PC-3 (cell line): ENCODE measurements around the gene GATA6. TPM values are rescaled to one million over a fixed set of nuclear protein-coding genes. Genes with fewer than 3 reads are reported as not detected.

Experiments
- ATAC-seq: fragments of 200-7000 bp; cut with Tn5 transposase; 2 replicates; pipeline ENCODE4 v1.9.1; 2020; ENCODE audit warnings: mild to moderate bottlenecking, moderate library complexity
- BruUV-seq: library from RNA; stranded (reverse); fragments of 400-500 nt; replicated peaks from 2 replicates; lab custom pipeline; 2021; lab: Mats Ljungman, UMichigan
- CTCF ChIA-PET: fragments of 300-600 bp; sonication (Branson Sonifier 250); formaldehyde crosslinking; loops from one replicate; lab custom pipeline; 2022; ENCODE audit warnings: antibody characterized with exemption; lab: Charles Lee
- POLR2A ChIA-PET: fragments of 300-600 bp; sonication (Branson Sonifier 250); formaldehyde crosslinking; loops from one replicate; lab custom pipeline; 2022; ENCODE audit warnings: antibody characterized with exemption; ENCODE audit not compliant: unreplicated experiment; lab: Charles Lee
- DNase-seq: peaks from one replicate; pipeline ENCODE4 v3.0.0-alpha.2; 2015
- H2AFZ ChIP-seq: fragments of 300-600 bp; sonication (generic); 2 replicates; pipeline ENCODE4 v1.6.0; 2016; ENCODE audit warnings: antibody characterized with exemption, low read length
- H3F3A ChIP-seq: fragments of 300-600 bp; sonication (generic); one replicate; pipeline ENCODE4 v1.6.0; 2017; ENCODE audit warnings: antibody characterized with exemption, low read length, control low read depth, mild to moderate bottlenecking; ENCODE audit not compliant: unreplicated experiment
- H3K27ac ChIP-seq: fragments of 300-600 bp; sonication (generic); 2 replicates; pipeline ENCODE4 v1.5.1; 2016; ENCODE audit warnings: mild to moderate bottlenecking, low read length
- H3K27me3 ChIP-seq: fragments of 300-600 bp; sonication (generic); 2 replicates; pipeline ENCODE4 v1.6.1; 2016; ENCODE audit warnings: low read length, mixed read lengths
- H3K36me3 ChIP-seq: fragments of 300-600 bp; sonication (generic); 2 replicates; pipeline ENCODE4 v1.6.1; 2016; ENCODE audit warnings: low read depth, mixed run types, low read length, mixed read lengths
- H3K4me1 ChIP-seq: fragments of 300-600 bp; sonication (generic); 2 replicates; pipeline ENCODE4 v1.5.1; 2016; ENCODE audit warnings: low read length; ENCODE audit not compliant: insufficient read depth
- H3K4me2 ChIP-seq: fragments of 300-600 bp; sonication (generic); 2 replicates; pipeline ENCODE4 v1.6.0; 2016; ENCODE audit warnings: low read length
- H3K4me3 ChIP-seq: fragments of 300-600 bp; sonication (generic); 2 replicates; pipeline ENCODE4 v1.5.1; 2016; ENCODE audit warnings: mild to moderate bottlenecking, low read length, mixed read lengths
- H3K79me2 ChIP-seq: fragments of 300-600 bp; sonication (generic); 2 replicates; pipeline ENCODE4 v1.6.1; 2017; ENCODE audit warnings: low read length, mixed read lengths
- H3K9ac ChIP-seq: fragments of 300-600 bp; sonication (generic); 2 replicates; pipeline ENCODE4 v1.6.0; 2016; ENCODE audit warnings: mild to moderate bottlenecking, low read length
- H3K9me2 ChIP-seq: fragments of 300-600 bp; sonication (generic); replicated peaks from 2 replicates; pipeline ENCODE4 v1.6.1; 2016; ENCODE audit warnings: mixed run types, low read length, mixed read lengths
- H3K9me3 ChIP-seq: fragments of 300-600 bp; sonication (generic); 2 replicates; pipeline ENCODE4 v1.6.1; 2016; ENCODE audit warnings: low read length, mixed read lengths
- H4K20me1 ChIP-seq: fragments of 300-600 bp; sonication (generic); 2 replicates; pipeline ENCODE4 v1.6.1; 2016; ENCODE audit warnings: low read length, mixed read lengths
- CTCF ChIP-seq: fragments of 300-600 bp; sonication (generic); conservative IDR thresholded peaks from 2 replicates; pipeline ENCODE4 v1.5.1; 2017; ENCODE audit warnings: antibody characterized with exemption, low read depth, mild to moderate bottlenecking, low read length
- EZH2 ChIP-seq: fragments of 300-600 bp; sonication (generic); IDR thresholded peaks from one replicate; pipeline ENCODE4 v1.6.1; 2017; ENCODE audit warnings: antibody characterized with exemption, mild to moderate bottlenecking, low read length; ENCODE audit not compliant: unreplicated experiment
- EZH2phosphoT487 ChIP-seq: fragments of 300-600 bp; sonication (generic); IDR thresholded peaks from 2 replicates; pipeline ENCODE4 v1.6.1; 2018; ENCODE audit warnings: mild to moderate bottlenecking, antibody characterized with exemption, low read length, borderline replicate concordance
- intact Hi-C: fragments of 100-400 bp; cut with micrococcal nuclease; formaldehyde crosslinking; loops from 2 replicates; pipeline ENCODE4 v1.9.0; 2023
- total RNA-seq: library from RNA; depleted of rRNA; stranded (reverse); fragments of >200 nt; gene quantifications from 2 replicates; pipeline ENCODE4 v1.2.3, GENCODE V29; 2014

GATA6 gene
- total RNA-seq, 1 experiment from 2014 or later: 19.4 TPM

GRCh38 chr18:22191346-22191695 is 21.9 kb downstream of the GATA6 start:
- Histone ChIP-seq H3K36me3 (peaks cover 9% of the 10 kb centered on the region; the same call in 1 of the 2 replicates), H3K27me3 (no peaks in the 10 kb centered on the region), H3K79me2 (no peaks in the 10 kb centered on the region), H3K9me3 (no peaks in the 10 kb centered on the region), H3K4me1 (peaks cover 5% of the 10 kb centered on the region; the same call in 1 of the 2 replicates), H3K4me2 (no peak overlapping the region), H4K20me1 (no peaks in the 10 kb centered on the region; the same call in 1 of the 2 replicates), H3K4me3 (no peak overlapping the region), H3K9ac (no peak overlapping the region), H3K9me2 (no peaks in the 10 kb centered on the region), H3K27ac (no peak overlapping the region), H2AFZ (no peak overlapping the region), H3F3A (no peaks in the 10 kb centered on the region)
- no TSS peak for BruUV-seq
- POLR2A ChIA-PET: no interaction called here
- DNase-seq (no peak), ATAC-seq (no peak)
- intact Hi-C loops: no loop called here
- no peak for TF ChIP-seq CTCF
- CTCF ChIA-PET: no interaction called here

- peaks cover 5% of the 10 kb centered on the region; the same call in 1 of the 2 replicates for H3K4me1 ChIP-seq
- H3K9ac ChIP-seq: no peak overlapping the region
- no peaks in the 10 kb centered on the region for H3K27me3 ChIP-seq
- no peaks in the 10 kb centered on the region for H3K9me3 ChIP-seq
- H3K4me2 ChIP-seq: no peak overlapping the region
- H3K27ac ChIP-seq: no peak overlapping the region
- intact Hi-C loops: no loop called here
- ATAC-seq (no peak), DNase-seq (no peak)
- no peak overlapping the region for H2AFZ ChIP-seq
- ChIA-PET CTCF (no interaction called here), POLR2A (no interaction called here)
- H4K20me1 ChIP-seq: no peaks in the 10 kb centered on the region
- no peaks in the 10 kb centered on the region for H3F3A ChIP-seq
- H3K36me3 ChIP-seq: peaks cover 9% of the 10 kb centered on the region; the same call in 1 of the 2 replicates
- BruUV-seq: no TSS peak
- H3K4me3 ChIP-seq: no peak overlapping the region
- no peaks in the 10 kb centered on the region for H3K79me2 ChIP-seq
- no peaks in the 10 kb centered on the region for H3K9me2 ChIP-seq
- TF ChIP-seq EZH2phosphoT487: no peak
- no peak for TF ChIP-seq EZH2
- no peak for TF ChIP-seq CTCF
Observed at GRCh38 chr18:22191923-22192322, 22.5 kb downstream of the GATA6 start.

GRCh38 chr18:22193466-22193865 is 24.1 kb downstream of the GATA6 start:
- H3K9me2 ChIP-seq: no peaks in the 10 kb centered on the region
- H3K27ac ChIP-seq: no peak overlapping the region
- ATAC-seq: no peak
- H3K4me3 ChIP-seq: no peak overlapping the region
- TF ChIP-seq EZH2phosphoT487: no peak
- no peak for TF ChIP-seq EZH2
- TF ChIP-seq CTCF: no peak
- H3K9ac ChIP-seq: no peak overlapping the region
- ChIA-PET POLR2A (no interaction called here), CTCF (no interaction called here)
- no peak overlapping the region for H3K4me2 ChIP-seq
- H3K36me3 ChIP-seq: peaks cover 9% of the 10 kb centered on the region; the same call in 1 of the 2 replicates
- intact Hi-C loops: no loop called here
- no peaks in the 10 kb centered on the region for H3K79me2 ChIP-seq
- BruUV-seq: no TSS peak
- no peak overlapping the region for H2AFZ ChIP-seq
- H3K4me1 ChIP-seq: peaks cover 5% of the 10 kb centered on the region; the same call in 1 of the 2 replicates
- H3K27me3 ChIP-seq: no peaks in the 10 kb centered on the region
- H3F3A ChIP-seq: no peaks in the 10 kb centered on the region
- no peaks in the 10 kb centered on the region for H4K20me1 ChIP-seq
- no peaks in the 10 kb centered on the region for H3K9me3 ChIP-seq
- no peak for DNase-seq
